Effector CD4-positive, alpha-beta T cell (primary cell): ENCODE data around the gene RPL23.

ENCODE experiments used
- DNase-seq: peaks from one replicate; pipeline ENCODE4 v3.0.0-alpha.2; 2020

The RPL23 gene

GRCh38 chr17:38883592-38884526 is 30.3 kb upstream of the RPL23 start:
- DNase-seq: no peak

DNA sequence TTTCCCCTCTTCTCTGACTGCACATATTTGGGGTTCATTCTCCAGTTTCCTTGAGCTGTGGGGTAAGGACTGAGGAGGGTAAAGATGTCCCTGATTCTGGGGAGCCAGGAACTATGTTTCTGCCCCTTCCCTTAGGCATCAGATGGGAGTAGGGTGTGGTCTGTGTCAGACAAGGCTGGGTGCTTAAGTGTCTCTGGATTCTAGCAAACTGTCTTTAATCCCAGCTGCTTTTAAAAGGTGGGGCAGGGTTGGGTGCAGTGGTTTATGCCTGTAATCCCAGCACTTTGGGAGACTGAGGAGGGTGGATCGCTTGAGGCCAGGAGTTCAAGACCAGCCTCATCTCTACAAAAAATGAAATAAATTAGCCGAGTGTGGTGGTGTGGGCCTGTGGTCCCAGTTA is 29.3 kb upstream of the RPL23 start:
- no peak for DNase-seq

DNA sequence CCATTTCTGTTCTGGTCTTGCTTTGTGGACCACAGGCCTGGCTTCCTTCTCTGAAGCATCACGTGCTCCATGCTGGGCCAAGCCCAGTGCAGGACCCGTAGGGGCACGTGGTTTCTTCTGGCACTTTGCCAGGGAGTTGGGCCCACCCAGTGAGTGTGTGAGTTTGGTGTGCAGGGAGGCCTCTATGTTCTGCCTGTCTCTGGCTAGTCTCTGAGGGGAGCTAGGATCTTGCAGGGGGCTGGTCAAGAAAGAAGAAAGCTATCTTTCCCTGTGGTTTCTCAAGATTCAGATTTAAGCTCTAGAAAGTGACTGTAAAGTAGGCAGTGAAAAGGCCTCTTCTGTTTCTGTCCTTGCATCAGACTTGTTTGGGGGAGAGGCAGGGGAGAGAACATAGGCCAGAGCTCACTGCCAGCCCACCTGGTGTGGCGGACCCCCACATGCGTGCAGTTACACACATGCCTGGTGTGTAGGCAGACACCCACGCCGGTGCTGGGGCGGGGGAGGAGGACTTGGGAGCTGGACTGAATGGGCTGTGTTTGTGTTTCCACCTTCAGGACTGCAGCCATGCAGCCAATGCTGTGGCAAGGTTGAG is 28.2 kb upstream of the RPL23 start:
- DNase-seq: peak; percentile 23

DNA sequence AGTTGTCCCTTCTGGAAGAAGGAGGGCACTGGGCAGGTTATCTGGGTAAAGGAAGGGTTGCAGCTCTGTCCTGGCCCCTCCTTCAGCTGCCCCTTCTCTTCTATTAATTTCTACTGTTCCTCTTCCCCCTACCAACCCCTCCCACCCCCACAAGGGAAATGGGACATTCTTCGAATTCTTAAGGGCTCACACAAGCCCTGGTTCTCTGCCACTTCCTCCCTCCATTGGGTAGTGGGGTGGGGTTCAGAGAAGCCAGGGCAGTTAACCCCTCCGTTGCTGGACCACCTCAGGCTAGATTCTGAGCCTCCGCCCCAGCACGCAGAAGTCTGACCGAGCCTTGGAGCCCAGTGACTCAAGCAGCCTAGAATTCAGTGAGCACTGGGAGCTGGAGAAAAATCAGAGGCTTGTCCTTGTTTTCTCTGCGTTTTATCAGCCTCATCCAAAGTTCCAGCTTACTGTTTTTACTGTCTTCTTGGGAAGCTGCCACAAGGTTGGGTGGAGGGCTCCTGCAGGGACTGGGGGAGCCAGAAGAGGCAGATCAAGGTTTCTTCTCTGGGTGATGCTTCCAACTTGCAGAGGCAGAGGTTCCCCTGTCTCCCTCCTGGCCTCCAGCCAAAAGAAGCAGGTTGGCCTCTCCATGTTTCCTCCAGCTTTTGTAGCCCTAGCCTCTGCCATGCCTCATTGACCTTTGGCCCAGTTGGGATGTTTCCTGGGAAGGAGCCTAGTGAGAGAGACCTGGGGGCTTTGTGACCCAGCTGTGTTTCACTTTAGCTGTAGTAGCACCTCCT is 26.6 kb upstream of the RPL23 start:
- DNase-seq: no peak

DNA sequence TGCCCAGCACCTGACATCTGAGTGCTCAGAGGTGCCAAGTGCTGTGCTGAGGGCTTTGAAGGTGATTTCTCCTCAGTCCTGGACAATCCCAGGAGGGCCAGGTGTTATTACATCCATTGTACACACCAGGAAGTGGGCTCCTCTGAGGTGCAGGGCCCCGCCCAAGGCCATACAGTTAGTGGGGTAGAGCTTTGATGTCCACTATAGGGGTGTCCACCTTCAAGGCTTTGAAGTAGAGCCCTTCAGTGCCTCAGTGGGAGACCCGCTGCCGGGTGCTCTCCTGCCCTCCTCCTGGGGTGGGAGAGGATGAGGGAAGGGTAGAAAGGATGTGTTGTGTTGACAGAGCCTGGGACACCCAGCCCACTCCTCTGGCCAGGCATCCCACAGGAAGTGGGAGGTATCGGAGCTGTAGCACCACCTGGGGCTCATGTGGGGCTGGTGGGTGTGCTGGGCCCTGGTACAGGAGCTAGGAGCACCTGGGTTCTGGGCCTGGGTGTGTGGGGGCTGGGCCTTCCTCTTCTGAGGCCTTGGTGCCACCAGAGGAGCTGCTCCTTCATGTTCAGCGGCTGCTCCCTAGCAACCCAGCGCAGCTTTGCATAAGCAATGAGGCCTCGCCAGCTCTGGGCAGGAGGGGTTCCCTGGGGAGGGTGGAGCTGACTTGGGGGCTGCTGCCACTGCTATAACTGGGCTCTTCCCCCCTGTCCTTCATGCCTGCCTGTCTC is 23.8 kb upstream of the RPL23 start:
- DNase-seq: peak; percentile 16

GRCh38 chr17:38875477-38876075 is 22.1 kb upstream of the RPL23 start:
- DNase-seq: no peak

GRCh38 chr17:38874505-38875400 is 21.2 kb upstream of the RPL23 start:
- no peak for DNase-seq

DNA sequence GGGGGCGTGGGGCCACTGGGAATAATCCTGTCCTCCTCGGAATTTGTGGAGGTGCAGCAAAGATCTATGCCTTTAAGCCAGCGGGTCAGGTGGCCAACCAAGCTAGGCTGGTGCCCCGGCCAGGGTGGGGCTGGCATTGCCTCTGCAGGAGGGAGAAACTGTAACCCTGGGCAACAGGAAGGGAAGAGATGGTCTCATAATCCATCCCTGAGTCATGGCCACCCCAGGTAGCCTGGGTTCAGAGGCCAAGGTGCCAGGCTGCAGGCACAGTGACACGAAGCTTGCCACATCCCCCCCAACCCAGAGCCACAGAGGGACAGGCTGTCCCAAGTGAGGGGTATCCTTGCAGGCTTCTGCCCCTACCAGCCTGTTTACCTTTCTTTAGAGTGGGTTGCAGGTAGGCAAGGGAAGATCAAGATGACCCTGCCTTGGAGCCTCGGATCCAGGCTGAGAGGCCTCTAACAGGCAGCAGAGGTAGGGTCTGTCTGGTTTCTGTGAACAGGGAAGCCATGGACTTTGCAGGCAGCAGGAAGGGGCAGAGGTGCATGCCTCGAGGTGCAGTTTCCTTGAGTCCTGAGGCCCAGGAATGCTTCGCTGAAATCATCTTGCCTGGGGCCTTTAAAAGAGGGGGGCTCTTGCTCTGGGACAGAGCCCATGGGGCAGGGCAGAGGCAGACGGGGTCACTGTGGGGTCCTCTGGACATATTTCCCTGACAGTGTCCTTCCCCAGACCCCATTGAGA is 20.3 kb upstream of the RPL23 start:
- DNase-seq: no peak

DNA sequence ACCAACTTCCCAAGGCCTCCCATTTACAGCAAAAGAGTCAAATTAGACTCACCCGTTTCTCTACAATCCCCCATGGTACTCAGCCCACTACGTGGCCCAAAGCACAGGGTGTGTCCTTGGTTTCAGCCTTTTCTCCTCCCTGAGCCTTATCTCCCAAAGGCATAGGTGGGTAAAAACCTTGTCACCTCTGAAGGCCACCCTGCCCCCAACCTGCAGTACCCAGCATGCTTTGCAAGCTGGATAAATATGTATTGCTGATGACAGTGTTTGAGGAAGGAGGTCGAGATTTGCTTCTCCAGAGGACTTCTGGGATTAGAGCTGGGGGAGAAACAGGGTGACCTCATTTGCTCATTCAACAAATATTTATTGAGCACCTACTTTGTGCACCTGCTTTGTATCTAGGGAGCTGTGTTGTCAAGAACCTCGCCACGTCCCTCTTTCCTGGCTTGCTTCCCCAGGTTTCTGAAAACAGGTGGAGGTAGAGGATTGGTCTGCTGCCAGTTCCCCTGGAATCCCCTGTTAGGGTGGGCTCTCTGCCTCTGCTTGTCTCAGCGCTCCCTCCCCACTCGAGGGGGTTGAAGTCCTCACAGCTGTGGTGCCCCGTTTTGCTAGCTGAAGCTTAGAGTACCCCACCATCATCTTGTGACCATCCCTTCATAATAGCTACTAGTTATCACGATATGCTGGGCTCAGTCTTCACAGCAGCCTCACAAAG is 19.3 kb upstream of the RPL23 start:
- no peak for DNase-seq

GRCh38 chr17:38872027-38872511 is 18.5 kb upstream of the RPL23 start:
- DNase-seq: no peak

GRCh38 chr17:38871247-38872015 is 17.9 kb upstream of the RPL23 start:
- peak; percentile 64 for DNase-seq

DNA sequence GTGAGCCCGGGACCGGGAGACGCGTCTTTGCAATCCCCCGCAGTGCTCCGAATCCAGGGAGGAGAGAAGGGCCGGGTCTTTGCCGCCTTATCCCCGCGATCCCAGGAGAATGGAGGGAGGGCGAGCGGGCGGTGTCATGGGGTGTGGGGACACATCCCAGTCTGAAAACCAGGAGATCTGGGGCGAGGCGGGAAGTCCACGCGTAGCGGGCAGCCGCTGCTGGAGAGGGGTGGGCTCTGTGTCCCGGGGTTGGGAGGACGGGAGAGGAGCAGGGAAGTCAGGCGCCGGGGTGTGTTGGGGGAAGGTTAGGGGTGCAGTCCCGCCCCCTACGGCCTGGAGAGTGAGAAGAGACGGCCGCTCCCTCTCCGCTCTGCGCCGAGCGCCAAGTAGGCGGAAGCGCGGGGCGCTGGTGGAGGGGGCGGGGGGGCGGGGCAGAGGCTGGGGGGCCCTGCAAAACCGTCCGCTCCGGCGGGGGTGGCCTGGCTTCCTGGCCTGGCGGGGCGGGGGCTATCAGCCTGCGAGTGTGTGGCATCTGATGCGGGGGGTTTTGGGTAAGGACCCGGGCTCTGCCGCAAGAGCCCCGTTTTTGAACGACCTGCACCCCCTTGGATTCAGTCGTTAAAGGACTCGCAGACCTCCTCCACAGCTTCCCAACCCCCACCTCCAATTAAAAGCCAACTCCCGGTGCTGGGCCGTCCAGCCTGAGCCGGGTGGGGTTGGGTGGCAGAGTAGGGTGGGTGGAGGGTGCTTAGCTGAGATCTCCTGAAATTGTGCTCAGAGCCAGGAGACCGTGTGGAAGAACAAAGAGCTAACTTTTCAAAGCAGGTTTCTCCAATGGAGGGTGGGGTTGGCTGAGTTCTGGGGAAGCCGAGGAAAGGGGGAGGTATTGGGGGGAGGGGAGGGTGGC is 17.0 kb upstream of the RPL23 start:
- peak; percentile 53 for DNase-seq

- peak; percentile 75 for DNase-seq
These were observed 16.2 kb upstream of the RPL23 start, which contains the start of gene LASP1 for GRCh38 chr17:38869526-38870258. TSS of gene LASP1 (plus strand) at chr17:38870058. CDS start at chr17:38870190, 132 bp downstream.

DNA sequence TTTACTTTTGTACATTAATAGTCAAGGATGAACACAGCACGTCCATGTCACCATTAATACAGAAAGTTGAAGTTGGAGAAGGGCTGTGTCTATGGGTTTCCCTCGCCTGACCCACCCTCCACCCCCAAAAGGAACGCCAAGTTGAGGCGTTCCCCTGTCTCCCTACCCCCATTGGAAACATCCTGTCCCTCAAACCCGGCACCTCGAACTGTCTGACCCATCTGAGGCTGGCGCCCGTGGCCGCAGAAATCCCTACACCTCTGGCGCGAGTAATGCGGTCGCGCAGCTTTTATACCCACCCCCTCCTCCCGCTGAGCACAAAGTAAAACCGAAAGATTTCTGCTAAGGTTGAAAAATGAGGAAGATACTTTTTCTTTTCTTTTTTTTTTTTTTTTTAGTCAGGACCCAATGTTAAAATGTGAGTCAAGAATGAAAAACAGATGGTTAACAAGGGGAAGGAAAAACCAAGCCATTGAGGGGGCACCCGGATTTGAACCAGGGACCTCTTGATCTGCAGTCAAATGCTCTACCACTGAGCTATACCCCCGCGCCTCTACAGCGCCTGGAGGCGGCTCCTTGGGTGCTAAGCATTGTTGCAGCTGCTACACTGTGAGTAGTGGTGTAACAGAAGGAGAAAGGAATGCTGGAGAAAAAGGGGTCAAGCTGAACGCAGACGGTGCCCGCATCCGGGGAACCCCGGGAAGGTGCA is 15.4 kb upstream of the RPL23 start:
- DNase-seq: peak; percentile 78

GRCh38 chr17:38867968-38868816 is 14.7 kb upstream of the RPL23 start:
- no peak for DNase-seq
